ENCODE results near the gene PCDHGA1.

GRCh38 chr5:141412854-141413539 is 82.7 kb downstream of the PCDHGA1 start, which contains the start of gene PCDHGA10:
- TF ChIP-seq POLR2A (IDR thresholded peaks at IDR 0.05; ENCODE audit: low read length) = no peak
- TF ChIP-seq GATA1 (IDR thresholded peaks at IDR 0.05; ENCODE audit: low read depth, low read length) = no peak
